GM12875 (cell line): Measurements from ENCODE around the gene ABTB2.

Source experiments
- H3K4me3 ChIP-seq: one replicate; pipeline ENCODE4 v1.5.1; 2011; ENCODE audit warnings: low read depth, low read length, control low read depth
- TF ChIP-seq, protein P1 (sequence below): IDR thresholded peaks from 2 replicates; pipeline ENCODE4 v1.5.1; 2011; ENCODE audit warnings: low read depth, mild to moderate bottlenecking, control low read depth, inconsistent platforms, low read length, moderate library complexity, borderline replicate concordance; ENCODE audit not compliant: insufficient read depth

Gene ABTB2

DNA sequence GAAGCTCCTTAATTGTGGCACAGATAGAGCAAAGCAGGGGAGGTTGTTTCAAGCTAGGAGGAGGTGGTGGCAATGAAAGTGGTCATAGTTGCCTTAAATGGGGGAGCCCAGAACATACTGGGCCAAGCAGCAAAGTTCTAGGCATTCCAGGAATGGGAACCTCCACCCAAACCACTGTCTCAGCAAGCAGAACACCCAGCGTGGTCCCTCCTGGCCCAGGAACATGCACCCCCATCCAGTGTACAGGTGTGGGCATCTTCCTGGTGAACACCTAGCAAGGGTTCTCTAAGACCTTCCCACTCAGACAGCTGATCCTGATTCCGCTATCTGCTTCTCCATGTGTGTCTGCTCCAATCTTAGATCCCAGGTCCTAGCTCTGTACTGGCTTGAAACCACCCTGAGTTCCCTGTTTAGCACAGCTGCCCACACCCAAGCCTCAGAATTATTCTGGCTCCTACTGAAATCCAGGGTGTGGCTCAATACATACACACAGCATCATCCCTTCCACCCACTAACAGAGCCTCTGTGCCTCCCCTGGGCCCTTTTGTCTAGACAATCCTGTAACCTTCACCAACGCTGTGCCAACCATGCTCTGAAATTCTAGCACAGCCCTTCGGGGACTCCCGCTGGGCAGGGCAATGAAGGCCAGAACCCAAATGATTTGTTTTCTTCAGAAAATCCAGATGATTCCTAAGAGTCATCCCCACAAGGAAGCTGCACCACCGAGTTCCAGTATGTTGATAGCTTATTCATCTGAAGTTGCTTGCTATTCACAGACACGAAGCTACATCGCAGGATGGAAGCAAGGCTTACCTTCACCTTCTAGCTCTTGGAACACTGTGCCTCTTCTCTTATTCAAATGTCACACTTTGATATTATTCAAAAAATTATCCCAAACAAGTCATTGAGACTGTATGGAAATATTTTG is 76.6 kb downstream of the ABTB2 start:
- TF ChIP-seq, protein P1, sequence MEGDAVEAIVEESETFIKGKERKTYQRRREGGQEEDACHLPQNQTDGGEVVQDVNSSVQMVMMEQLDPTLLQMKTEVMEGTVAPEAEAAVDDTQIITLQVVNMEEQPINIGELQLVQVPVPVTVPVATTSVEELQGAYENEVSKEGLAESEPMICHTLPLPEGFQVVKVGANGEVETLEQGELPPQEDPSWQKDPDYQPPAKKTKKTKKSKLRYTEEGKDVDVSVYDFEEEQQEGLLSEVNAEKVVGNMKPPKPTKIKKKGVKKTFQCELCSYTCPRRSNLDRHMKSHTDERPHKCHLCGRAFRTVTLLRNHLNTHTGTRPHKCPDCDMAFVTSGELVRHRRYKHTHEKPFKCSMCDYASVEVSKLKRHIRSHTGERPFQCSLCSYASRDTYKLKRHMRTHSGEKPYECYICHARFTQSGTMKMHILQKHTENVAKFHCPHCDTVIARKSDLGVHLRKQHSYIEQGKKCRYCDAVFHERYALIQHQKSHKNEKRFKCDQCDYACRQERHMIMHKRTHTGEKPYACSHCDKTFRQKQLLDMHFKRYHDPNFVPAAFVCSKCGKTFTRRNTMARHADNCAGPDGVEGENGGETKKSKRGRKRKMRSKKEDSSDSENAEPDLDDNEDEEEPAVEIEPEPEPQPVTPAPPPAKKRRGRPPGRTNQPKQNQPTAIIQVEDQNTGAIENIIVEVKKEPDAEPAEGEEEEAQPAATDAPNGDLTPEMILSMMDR, result no peak
- no peak overlapping the region for H3K4me3 ChIP-seq

GRCh38 chr11:34278693-34279297 is 79.0 kb downstream of the ABTB2 start:
- TF ChIP-seq, protein P1, result no peak

GRCh38 chr11:34278175-34278574 is 79.6 kb downstream of the ABTB2 start:
- TF ChIP-seq, protein P1, result no peak
- H3K4me3 ChIP-seq, result no peak overlapping the region

More at GRCh38 chr11:34278693-34279297, 79.0 kb downstream of the ABTB2 start:
- H3K4me3 ChIP-seq, result no peak overlapping the region

DNA sequence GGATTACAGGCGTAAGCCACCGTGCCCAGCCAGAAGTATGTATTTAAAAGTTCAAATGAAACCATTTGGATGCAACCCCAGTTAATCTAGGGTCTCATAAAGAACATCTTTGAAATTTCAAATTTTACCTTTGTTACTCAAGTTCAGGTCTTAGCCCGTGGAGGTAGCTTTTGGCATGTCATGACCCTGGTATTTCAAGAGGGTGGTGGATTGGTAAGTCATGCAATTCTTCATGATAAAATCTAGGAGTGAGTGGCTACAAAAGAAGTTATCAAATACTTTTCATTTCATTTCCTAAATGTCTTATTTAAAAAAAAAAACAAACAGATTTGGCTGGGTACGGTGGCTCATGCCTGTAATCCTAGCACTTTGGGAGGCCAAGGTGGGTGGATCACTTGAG is 80.6 kb downstream of the ABTB2 start:
- H3K4me3 ChIP-seq, result no peak overlapping the region
- TF ChIP-seq, protein P1, result no peak

GRCh38 chr11:34276352-34276864 is 81.4 kb downstream of the ABTB2 start:
- TF ChIP-seq, protein P1, result no peak
- H3K4me3 ChIP-seq, result no peak overlapping the region

DNA sequence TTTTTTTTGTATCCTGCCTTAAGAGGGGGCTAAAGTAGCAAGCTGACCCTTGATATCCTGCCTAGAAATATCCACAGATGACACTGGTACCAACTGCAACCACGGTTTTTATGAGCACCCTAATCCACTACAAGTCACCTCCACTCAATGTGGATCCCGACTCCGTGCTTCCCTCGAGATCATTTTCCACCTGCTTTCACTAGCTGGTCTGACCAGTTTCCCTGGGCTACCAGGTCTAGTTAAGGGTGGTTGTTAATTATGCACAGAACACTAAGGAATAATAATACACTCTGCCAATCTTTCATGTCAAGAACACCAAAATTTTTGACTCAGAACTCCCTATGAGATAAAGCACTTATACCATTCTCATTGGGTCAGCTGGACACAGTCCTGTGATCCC is 82.3 kb downstream of the ABTB2 start:
- TF ChIP-seq, protein P1, result no peak
- no peak overlapping the region for H3K4me3 ChIP-seq
